ENCODE data around the gene PDILT.
"Not testable (repeated sequence)": the region's sequence is repeated elsewhere in the genome, so short reads cannot be mapped to it uniquely, and the experiment has no call there.

Gene PDILT

GRCh38 chr16:20327444-20328041 lies 77.0 kb downstream of the PDILT start, which contains the start of gene GP2:
Gene GP2, minus strand, starts transcription at chr16:20327513. Its CDS starts 1,082 bp downstream, at chr16:20326431.
- H3K4me3 ChIP-seq (ENCODE audit: control insufficient read depth, low read depth, low read length) = no peak within 1 kb of the TSS
- TF ChIP-seq CTCF (IDR thresholded peaks at IDR 0.05; ENCODE audit: control insufficient read depth, insufficient read depth, low read depth, low read length, missing control alignments) = no peak
- no peak for DNase-seq (ENCODE audit: low read depth)

- no peak for TF ChIP-seq CTCF (IDR thresholded peaks at IDR 0.05; ENCODE audit: control insufficient read depth, insufficient read depth, low read depth, low read length, missing control alignments)
Measured at GRCh38 chr16:20326321-20326720, 78.2 kb downstream of the PDILT start.

GRCh38 chr16:20325005-20325404 lies 79.5 kb downstream of the PDILT start:
- DNase-seq (ENCODE audit: low read depth) = no peak
- H3K4me3 ChIP-seq (ENCODE audit: control insufficient read depth, low read depth, low read length) = no peak overlapping the region
- TF ChIP-seq CTCF (IDR thresholded peaks at IDR 0.05; ENCODE audit: control insufficient read depth, insufficient read depth, low read depth, low read length, missing control alignments) = no peak

More at GRCh38 chr16:20326321-20326720, 78.2 kb downstream of the PDILT start:
- DNase-seq (ENCODE audit: low read depth) = no peak
- H3K4me3 ChIP-seq (ENCODE audit: control insufficient read depth, low read depth, low read length) = no peak overlapping the region

GRCh38 chr16:20323591-20324117 lies 80.9 kb downstream of the PDILT start:
- no peak for DNase-seq (ENCODE audit: low read depth)
- H3K4me3 ChIP-seq (ENCODE audit: control insufficient read depth, low read depth, low read length) = no peak overlapping the region
- TF ChIP-seq CTCF (IDR thresholded peaks at IDR 0.05; ENCODE audit: control insufficient read depth, insufficient read depth, low read depth, low read length, missing control alignments) = no peak

GRCh38 chr16:20322696-20323095 lies 81.8 kb downstream of the PDILT start:
- no peak for DNase-seq (ENCODE audit: low read depth)
- H3K4me3 ChIP-seq (ENCODE audit: control insufficient read depth, low read depth, low read length) = no peak overlapping the region
- TF ChIP-seq CTCF (IDR thresholded peaks at IDR 0.05; ENCODE audit: control insufficient read depth, insufficient read depth, low read depth, low read length, missing control alignments) = no peak

- TF ChIP-seq CTCF (IDR thresholded peaks at IDR 0.05; ENCODE audit: control insufficient read depth, insufficient read depth, low read depth, low read length, missing control alignments) = no peak
- no peak overlapping the region for H3K4me3 ChIP-seq (ENCODE audit: control insufficient read depth, low read depth, low read length)
- no peak for DNase-seq (ENCODE audit: low read depth)
Measured at GRCh38 chr16:20321671-20322070, 82.9 kb downstream of the PDILT start.

GRCh38 chr16:20321051-20321450 lies 83.5 kb downstream of the PDILT start:
- not testable (repeated sequence) for H3K4me3 ChIP-seq (ENCODE audit: control insufficient read depth, low read depth, low read length); DNase-seq (ENCODE audit: low read depth)

Data from AG09309 (cell line).